NCI-H748 (cell line): ENCODE results near the gene RNF121.

Source experiments
- DNase-seq: peaks from one replicate; lab custom pipeline; 2025; ENCODE audit not compliant: unreplicated experiment; lab: John Stamatoyannopoulos, UW

The RNF121 gene

DNA sequence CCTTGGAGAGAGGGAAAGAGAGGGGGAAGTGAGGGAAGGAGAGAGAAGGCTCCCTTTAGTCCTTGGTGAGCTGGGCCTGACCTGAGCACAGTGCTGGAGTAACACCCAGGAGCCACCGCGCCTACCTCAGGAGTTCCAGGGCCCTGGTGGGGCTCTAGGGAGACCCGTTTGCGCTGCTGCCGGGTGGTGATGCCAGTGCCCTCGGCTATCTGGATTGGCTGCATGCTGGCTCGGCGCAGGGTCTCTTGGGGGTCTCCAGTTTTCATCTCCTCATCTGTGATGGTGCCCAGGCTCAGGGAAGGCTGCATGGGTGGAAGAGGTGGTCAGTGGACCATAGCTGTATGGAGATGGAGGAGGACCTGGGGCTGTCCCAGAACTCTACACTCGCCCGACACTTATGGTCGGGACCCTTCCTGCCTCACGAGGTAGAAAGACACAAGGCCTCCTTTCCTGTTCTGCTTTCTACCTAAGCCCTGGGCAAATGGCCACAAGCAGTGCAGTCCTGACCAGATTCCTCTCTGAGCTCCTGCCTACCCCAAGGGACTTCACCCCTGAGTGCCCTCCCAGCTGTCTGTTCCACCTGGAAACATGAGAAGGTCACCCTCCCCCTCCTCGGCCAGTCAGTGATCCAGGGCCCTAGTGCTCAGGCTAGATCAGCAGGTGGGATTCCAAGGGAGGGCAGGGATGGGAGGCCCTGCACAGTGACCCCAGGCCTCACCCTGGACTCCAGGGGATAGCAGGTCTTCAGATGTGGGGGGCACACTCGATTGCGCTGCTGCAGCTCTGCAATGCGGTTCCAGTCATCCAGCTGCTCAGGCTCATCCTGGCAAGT, 75.9 kb downstream of the RNF121 start:
- DNase-seq: no peak

- no peak for DNase-seq
Observed at GRCh38 chr11:72005347-72006260, 76.8 kb downstream of the RNF121 start.

DNA sequence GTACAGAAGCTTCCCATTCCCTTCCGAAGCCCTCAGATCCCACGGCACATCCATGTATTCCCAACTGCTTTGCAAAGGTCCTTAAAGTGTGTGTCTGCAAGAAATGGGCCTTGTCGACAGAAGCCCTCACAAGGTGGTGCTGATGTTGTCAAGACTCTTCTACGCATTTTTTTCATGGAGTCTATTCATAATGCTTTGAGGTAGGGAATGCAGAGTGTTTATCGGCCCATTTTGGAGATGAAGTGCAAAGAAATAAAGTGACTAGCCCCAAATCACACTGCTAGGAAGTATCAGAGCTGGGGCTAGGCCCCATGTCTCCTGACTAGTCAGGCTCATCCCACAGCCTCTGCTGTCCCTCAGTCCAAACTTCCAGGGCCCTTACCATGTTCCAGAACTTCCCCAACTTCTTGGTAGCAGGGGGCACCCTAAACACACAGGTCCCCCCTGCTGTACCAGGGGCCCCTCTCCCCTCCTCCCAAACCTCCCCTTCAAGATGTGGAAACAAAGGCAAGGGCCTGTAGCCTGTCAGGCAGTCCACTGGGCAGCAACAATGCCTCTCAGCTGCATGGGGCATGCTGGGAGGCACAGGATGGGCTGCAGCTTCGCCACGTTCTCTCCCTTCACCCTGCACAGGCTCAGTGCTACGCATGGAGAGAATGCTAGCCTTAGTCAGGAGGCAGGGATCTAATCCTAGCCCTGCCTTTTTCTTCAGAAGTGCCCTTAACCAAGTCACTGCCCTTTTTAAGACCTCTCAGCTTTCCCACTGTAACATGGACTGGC, 77.7 kb downstream of the RNF121 start:
- no peak for DNase-seq

- no peak for DNase-seq
Observed at GRCh38 chr11:72007089-72007476, 78.2 kb downstream of the RNF121 start.

GRCh38 chr11:72007587-72007986, 78.7 kb downstream of the RNF121 start:
- DNase-seq: no peak

DNA sequence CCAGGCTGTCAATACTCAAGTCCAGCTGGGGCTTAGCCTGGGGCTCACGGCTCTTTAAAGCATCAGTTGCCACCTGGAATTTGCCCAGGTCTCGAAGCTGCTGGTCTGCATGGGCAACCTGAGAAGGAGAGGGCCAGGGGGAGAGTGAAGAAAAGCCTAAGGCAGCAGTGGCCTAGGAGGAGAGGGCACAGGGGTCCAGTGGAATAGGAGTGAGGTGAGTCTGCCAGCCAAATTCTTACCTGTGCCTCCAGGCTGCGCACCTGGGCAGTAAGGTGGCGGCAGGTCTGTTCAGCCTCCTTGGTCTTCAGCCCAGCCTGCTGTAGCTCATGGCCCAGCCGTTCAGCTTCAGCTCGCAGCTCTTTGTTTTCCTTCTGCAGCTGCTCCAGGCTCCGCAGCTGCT, 79.9 kb downstream of the RNF121 start:
- DNase-seq: no peak

GRCh38 chr11:72009156-72009555, 80.3 kb downstream of the RNF121 start:
- no peak for DNase-seq

- no peak for DNase-seq
Observed at GRCh38 chr11:72010529-72011233, 81.8 kb downstream of the RNF121 start.

DNA sequence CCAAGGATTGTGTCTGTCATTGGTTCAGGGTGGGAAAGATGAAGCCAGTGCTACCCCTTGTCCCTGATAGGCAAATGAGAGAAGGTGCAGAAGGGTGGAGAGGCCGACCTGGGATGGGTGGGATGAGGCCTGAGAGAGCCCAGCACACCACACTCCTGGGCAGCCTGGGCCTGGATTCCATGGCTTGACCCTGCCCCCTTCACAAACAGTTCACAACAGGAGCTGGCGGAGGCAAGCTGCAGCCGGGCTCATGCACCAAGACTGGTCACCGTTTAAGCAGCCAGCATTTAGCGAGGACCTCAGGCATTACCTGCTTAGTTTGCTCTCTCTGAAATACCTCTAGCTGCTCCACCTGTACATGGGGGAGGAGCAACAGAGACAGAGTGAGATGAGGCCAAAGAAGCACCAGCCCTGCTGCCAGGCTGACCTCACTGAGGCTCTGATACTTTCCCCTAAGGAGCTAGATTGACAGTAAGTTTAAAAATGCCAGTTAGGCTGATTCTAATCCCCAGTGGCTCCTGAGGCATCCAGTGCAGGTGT, 83.3 kb downstream of the RNF121 start:
- DNase-seq: no peak

DNA sequence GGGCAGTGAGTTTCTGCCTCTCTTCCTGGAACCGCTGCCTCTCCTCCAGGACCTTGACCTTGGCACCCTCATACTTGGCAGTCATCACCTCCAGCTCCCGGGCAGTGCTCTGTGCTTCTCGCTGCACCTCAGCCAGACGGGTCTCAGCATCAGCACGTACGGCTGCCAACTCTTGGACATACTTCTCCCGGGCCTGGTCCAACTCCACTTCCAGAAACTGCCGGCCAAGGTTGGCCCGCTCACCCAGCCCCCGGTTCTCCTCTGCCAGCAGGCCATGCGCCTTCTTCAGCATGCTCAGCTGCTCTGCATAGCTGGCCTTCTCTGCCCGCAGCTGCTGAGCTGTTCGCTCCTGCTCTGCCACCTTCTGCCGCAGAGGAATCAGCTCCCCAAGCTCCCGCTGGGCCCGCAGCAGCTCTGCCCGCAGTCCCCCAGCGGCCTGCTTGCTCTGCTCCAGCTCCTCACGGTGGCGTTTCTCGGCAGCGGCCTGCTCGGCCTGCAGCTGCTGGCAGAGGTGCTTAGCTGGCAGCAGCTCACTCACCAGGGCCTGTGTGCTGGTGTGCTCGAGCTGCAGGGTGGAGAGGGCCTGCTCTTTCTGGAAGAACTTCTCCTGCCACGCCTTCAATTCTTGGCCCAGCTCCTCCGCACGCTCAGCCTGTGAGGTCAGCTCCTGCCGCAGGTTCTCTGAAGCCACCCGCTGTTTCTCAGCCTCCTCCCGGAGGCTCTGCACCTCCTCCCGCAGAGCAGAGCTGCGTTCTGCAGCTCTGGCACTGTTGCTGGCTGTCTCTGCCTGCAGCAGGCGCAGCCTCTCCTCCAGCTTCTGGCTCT, 84.3 kb downstream of the RNF121 start:
- DNase-seq: no peak

GRCh38 chr11:72013765-72014711, 85.2 kb downstream of the RNF121 start:
- DNase-seq: no peak

DNA sequence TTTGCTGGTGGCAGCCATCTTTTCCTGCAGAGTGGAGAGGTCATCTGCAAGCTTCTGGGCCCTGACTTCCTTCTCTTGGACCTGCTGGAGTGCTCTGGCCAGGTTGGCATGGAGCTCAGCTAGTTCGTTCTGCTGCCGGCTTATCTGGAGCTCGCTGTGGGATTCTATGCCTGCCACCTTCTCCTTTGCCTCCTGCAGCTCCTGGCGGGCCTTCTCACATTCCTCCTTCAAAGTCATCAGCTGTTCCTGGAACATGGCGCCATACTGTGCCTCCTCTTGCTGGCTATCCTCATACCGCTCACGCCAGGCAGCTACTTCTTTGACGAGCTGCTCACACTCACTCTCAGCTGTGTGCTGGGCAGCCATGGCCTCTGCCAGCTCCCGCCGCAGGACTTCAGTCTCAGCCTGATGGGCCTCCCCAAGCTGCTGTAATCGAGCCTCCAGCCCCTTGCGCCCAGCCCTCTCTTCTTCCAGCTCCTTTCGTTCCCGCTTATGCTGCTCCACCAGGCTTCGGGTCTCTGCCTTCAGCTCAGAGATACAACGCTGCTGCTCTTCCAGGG, 86.0 kb downstream of the RNF121 start:
- no peak for DNase-seq

- no peak for DNase-seq
Observed at GRCh38 chr11:72015511-72016061, 86.7 kb downstream of the RNF121 start.

DNA sequence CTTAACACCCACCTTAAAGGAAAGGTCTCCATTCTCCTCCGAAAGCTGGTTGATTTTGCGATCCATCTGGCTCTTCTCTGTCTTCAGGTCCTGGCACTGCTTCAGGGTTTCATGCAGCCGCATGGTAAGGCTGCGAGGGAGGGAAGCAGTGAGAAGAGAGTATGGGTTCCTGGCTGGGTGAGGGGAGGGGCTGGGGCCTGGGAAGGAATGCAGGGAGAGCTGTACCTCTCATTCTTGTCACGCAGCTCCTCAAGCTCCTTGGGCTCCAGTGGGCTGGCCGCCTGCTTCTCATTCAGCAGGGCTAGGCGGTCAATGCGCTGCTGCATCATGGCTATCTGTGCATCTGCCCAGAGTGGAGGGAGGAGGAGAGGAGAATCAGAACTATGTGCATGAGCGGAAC, 89.3 kb downstream of the RNF121 start:
- DNase-seq: no peak

DNA sequence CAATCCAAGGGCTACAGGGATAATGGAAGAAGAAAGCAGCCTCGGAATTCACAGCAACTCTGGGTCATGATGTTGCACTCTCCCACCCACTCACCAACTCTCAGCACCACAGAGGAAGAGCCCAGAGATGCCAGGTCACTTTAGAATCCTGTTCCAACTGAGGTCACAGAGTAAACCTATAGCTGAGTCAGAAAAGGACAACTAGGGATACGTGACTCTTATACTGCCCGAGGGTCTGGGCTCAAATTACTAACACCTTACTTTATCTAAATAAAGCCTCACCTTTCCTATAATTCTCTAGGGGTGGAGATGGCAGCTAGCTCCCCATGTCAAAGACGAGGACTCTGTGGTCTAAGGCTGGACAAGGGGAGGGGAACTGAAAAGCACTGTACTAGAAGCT, 94.5 kb downstream of the RNF121 start:
- DNase-seq: no peak

DNA sequence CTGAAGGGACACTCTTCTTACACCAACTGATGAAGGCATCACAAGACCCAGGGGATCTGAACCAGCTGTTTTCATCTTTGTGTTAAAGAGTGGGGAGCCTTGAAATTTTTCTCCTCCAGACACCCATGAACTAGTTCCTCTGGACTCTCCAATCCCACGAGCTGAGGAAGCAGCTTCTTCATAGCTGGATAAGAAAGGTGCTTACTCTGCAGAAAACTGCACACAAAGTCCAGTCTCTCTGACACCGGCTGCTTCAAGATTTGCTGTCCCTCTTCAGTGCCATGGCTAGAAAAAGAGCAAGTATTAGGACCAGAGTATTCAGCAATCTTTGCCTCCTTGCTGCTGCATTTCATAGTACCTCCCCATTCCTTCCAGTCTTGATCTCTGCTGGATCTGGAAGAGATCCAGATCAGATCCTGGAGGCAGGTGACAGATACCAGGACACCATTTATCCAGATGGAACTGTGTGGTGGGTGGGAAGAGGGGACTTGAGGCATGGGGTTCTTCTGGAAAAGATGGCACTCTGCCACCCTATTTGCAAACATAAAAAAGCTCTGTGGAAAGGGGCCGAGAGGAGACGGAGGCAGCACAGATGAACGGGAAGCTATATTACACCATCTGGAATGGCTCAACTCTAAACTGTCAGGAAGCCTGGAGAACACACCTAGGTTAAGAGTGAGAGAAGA, 95.4 kb downstream of the RNF121 start:
- no peak for DNase-seq

DNA sequence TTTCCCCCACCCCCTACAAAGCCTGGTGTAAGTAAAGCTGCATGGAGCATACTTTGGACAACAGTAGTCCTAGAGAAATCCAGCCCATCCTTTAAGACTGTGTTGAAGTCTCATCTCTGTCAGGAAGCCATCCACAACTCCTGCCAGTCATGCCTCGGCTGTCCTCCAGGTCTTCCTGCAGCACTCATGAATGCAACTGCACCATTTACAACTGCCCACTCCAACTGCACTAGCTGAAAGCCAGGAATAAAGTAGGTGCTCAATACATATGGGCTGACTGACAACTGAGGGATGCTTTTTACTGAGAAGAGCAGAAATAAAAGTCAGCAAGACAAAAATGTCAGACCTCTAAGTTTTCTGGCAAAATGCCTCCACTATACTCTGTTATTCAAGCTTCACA, 97.2 kb downstream of the RNF121 start:
- DNase-seq: no peak
